Effector memory CD4-positive, alpha-beta T cell (primary cell): Measurements from ENCODE around the gene PNMA1.

Experiments used
- DNase-seq, 3 donors: peaks; one replicate each; pipeline ENCODE4 v3.0.0-alpha.2; 2020
- H3K27ac ChIP-seq: 2 replicates; pipeline ENCODE4 v1.7.0; 2013; ENCODE audit warnings: mild to moderate bottlenecking, low read length, moderate library complexity; ENCODE audit not compliant: insufficient read depth, poor library complexity, severe bottlenecking
- H3K27me3 ChIP-seq: replicated peaks from 2 replicates; pipeline ENCODE4 v1.7.0; 2013; ENCODE audit warnings: mild to moderate bottlenecking, low read length; ENCODE audit not compliant: insufficient read depth, control insufficient read depth, poor library complexity, severe bottlenecking
- H3K36me3 ChIP-seq: 2 replicates; pipeline ENCODE4 v1.7.0; 2013; ENCODE audit warnings: mild to moderate bottlenecking, low read length, moderate library complexity; ENCODE audit not compliant: control insufficient read depth, insufficient read depth
- H3K4me1 ChIP-seq: 2 replicates; pipeline ENCODE4 v1.7.0; 2013; ENCODE audit warnings: low read length, mild to moderate bottlenecking; ENCODE audit not compliant: control insufficient read depth, insufficient read depth, poor library complexity, severe bottlenecking
- H3K4me3 ChIP-seq: 2 replicates; pipeline ENCODE4 v1.7.0; 2013; ENCODE audit warnings: low read length, low read depth, mild to moderate bottlenecking; ENCODE audit not compliant: insufficient read depth, poor library complexity, severe bottlenecking
- H3K9me3 ChIP-seq: 2 replicates; pipeline ENCODE4 v1.7.0; 2013; ENCODE audit warnings: mild to moderate bottlenecking, low read length, moderate library complexity; ENCODE audit not compliant: control insufficient read depth

PNMA1 gene

DNA sequence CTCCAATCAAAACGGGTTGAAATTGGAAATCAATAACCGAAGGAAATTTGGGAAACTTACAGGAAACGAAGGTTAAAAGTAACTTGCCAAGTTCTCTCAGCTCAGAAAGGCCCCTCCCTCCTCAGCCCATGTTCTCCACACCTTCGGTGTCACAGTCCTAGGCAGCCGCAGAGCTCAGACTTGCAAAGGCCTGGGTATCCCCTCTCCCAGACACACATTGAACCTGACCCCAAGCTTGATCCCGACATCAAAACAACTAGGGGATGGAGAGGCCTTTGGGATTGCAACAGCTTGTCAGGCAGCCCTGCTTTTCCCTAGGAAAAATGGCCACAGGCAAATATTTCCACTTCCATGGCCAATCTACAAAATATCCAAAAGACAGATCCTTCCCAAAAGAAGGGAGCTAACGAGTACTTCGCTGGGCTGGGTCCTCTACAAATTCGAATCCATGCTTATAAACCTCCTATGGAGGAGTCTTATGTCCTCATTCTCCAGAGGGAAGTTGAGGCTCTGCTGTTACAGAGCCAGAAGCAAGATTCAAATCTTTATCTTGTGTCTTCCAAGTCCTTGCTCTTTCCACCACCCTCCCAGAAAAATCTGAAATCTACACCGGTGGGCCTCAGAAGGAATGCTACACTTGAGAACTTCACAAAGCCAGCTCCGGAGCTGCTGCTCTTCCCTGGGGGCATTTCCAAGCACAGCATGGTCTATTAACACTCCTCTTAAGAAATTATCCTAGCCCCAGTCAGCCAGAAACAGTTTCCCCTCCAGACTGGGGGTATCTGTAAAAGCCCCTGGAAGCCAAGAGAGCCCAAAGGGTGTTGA lies 35.7 kb upstream of the PNMA1 start:
- Histone ChIP-seq H3K4me1 (peaks cover 87% of the 10 kb centered on the region), H3K4me3 (no peak overlapping the region), H3K9me3 (no peaks in the 10 kb centered on the region), H3K27me3 (no peaks in the 10 kb centered on the region), H3K36me3 (no peaks in the 10 kb centered on the region), H3K27ac (peak overlapping the region; percentile 44)
- no peak for DNase-seq

GRCh38 chr14:73748858-73749357 lies 34.7 kb upstream of the PNMA1 start:
- DNase-seq, result no peak
- Histone ChIP-seq H3K36me3 (no peaks in the 10 kb centered on the region), H3K27me3 (no peaks in the 10 kb centered on the region), H3K9me3 (no peaks in the 10 kb centered on the region), H3K27ac (peak overlapping the region; percentile 14), H3K4me3 (no peak overlapping the region), H3K4me1 (peaks cover 88% of the 10 kb centered on the region)

GRCh38 chr14:73747379-73748211 lies 33.4 kb upstream of the PNMA1 start:
- H3K36me3 ChIP-seq, result no peaks in the 10 kb centered on the region
- H3K4me3 ChIP-seq, result no peak overlapping the region
- DNase-seq, result no peak
- no peaks in the 10 kb centered on the region for H3K9me3 ChIP-seq
- H3K27ac ChIP-seq, result peak overlapping the region; percentile 33
- peaks cover 88% of the 10 kb centered on the region for H3K4me1 ChIP-seq
- H3K27me3 ChIP-seq, result no peaks in the 10 kb centered on the region

DNA sequence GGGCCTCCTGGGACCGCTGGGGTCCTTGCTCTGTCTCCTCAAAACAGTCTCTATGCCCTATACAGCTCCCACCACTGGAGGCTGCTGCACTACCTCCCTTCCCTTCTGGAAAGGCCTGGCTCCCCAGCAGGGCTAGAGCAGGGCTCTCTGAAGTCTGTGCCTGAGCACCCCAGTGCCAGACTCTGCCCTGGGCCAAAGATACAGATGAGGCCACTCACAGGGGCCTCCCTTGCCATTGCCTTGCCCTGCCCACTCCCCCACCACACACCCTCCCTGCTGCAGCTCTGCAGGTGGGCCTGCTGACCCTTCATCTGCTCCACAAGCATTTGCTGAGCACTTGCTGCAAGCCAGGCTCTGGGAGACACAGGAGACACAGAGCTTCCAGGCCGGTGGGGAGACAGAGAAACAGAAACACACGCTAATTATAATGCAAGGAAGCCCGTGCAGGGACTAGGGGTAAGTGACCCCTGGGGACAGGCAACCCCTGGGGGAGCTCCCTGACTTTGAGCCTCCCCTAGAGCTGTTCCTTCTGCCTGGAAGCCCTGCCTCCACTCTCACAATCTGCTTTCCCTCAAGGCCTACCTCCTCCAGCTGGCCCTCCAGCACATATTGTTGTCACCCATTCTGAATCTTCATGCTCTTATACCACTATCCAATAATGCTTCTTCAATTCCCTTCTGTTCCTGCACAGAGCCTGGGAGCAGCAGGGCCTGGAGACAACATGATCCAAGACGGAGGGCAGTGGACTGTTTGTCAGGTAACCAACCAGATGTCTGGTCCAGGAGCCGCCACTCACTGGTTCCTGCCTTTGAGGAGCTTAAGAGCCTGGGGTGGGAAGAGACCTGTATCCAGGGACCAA lies 32.6 kb upstream of the PNMA1 start:
- Histone ChIP-seq H3K36me3 (no peaks in the 10 kb centered on the region), H3K9me3 (no peaks in the 10 kb centered on the region), H3K27ac (peak overlapping the region; percentile 33), H3K27me3 (no peaks in the 10 kb centered on the region), H3K4me3 (no peak overlapping the region), H3K4me1 (peaks cover 88% of the 10 kb centered on the region)
- no peak for DNase-seq

DNA sequence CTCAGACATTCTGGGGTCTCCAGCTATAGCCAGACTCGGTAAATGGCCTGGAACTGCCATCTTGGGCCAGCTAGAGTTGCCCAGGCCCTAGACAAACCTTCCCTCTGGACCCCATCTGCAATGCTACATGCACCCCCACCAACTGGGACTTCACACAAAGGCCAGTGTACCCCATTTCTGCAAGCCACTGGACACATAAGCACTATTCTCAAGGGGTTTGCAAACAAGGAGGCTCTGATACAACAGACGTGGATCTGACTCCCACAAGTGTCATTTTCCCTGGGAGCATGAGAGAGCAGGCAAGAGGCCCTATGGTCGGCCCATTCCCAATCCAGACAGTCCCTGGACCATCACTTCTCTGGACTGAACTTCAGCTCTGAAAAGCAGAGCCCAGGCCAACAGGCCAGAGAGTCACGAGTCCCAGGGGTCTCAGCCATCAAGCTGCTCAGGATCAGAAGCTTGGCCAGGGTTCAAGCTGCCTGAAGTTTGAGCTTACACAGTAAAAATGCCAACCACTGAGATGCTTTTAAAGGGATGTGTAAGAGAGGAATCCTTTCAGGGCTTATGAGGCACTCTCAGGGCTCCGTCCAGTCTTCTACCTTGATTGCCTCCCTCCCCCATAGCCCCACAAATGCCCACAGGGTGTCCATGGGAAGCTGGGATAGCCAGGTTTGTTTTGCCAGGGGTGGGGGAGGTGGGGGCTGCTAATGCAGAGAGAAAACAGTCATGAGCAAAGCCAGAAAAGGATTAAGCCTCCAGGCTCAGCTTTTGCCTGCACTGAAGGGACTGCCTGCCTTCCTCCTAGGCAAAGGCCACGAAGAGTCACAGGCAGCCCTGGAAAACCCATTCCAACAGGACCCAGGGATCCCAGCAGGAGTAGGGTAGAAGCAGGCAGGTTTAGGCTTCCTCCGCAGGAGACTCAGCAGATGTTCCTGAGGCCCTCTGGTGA lies 31.7 kb upstream of the PNMA1 start:
- Histone ChIP-seq H3K27ac (peak overlapping the region; percentile 80), H3K9me3 (no peaks in the 10 kb centered on the region), H3K4me3 (no peak overlapping the region), H3K27me3 (no peaks in the 10 kb centered on the region), H3K4me1 (peaks cover 88% of the 10 kb centered on the region), H3K36me3 (no peaks in the 10 kb centered on the region)
- no peak for DNase-seq

DNA sequence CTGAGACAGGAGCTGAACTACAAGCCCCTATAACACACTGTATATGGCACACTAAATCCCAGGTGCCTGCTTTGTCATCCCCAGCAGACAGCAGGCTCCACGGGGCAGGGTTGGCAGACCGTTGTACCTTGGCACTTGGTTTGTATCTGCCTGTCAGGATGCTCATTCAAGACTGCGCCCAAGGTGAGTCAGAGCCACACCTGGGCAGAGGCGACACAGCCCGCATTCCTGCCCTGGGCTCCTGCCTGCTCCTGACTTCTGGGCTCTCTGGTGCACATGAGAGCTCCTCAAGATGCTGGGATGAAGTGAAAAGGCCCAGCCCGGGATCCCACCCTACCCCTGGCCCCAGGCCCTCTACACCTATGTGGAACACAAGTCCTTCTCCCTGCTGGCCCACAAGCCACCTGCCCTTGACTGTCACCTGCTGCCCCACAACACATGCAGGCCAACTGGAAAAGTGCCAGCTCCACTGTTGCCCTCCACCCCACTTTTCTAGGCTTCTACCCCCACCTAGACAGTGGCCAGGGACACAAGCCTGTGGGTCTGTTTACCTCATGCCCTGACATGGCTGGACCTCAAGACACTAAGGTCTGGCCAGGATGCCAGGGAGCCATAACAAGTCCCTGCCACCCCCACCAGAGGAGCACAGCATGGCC lies 30.8 kb upstream of the PNMA1 start:
- peak overlapping the region; percentile 80 for H3K27ac ChIP-seq
- no peak overlapping the region for H3K4me3 ChIP-seq
- peaks cover 88% of the 10 kb centered on the region for H3K4me1 ChIP-seq
- no peaks in the 10 kb centered on the region for H3K36me3 ChIP-seq
- H3K9me3 ChIP-seq, result no peaks in the 10 kb centered on the region
- no peak for DNase-seq
- no peaks in the 10 kb centered on the region for H3K27me3 ChIP-seq

DNA sequence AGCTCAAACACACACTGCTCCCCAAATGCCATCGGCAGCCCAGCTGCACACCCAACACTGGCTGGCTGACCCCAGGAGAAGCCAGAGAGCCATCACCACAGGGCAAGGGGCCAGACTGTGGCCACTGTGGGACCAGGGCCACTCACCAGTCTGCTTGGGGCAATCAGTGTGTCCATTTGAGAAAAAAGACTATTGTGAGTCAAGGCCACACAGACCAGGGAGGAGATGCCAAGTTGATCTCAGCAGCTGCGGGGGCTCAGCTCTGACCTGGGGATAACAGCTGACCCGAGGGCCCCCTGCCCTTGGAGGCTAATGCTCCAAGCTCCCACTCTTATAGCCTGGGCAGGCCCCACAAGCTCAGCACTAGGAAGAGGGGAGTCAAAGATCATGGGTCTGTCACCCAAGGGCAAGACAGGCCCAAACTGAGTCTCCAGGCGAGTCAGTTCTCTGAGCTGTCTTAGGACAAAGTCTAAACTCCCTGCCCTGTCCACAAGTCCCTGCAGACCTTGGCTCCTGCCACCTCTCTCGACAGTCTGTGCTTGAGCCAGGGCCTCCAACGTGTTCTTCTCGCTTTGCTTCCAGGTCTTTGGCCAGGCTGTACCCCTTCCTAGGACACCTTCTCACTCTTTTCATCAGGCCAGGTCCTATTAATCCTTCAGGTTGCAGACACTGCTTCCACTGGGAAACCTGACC lies 30.1 kb upstream of the PNMA1 start:
- Histone ChIP-seq H3K27me3 (no peaks in the 10 kb centered on the region), H3K4me1 (peaks cover 86% of the 10 kb centered on the region), H3K36me3 (peaks cover 3% of the 10 kb centered on the region), H3K4me3 (peak overlapping the region; percentile 42), H3K9me3 (no peaks in the 10 kb centered on the region), H3K27ac (peak overlapping the region; percentile 80)
- no peak for DNase-seq

- Histone ChIP-seq H3K4me3 (peak overlapping the region; percentile 42), H3K9me3 (no peaks in the 10 kb centered on the region), H3K4me1 (peaks cover 80% of the 10 kb centered on the region), H3K27ac (peak overlapping the region; percentile 80), H3K27me3 (no peaks in the 10 kb centered on the region), H3K36me3 (peaks cover 12% of the 10 kb centered on the region)
- DNase-seq, result peak; percentile 40 to 56 (median 45)
Measured at GRCh38 chr14:73743431-73743931, 29.3 kb upstream of the PNMA1 start.
